CD4-positive, alpha-beta T cell treated with Interleukin-2 at 100 ng/mL for 4 hours (primary cell): ENCODE measurements around the gene DTX3.

Experiments
- DNase-seq: peaks from one replicate; pipeline ENCODE4 v3.0.0-alpha.2; 2020; ENCODE audit warnings: low spot score

The DTX3 gene

DNA sequence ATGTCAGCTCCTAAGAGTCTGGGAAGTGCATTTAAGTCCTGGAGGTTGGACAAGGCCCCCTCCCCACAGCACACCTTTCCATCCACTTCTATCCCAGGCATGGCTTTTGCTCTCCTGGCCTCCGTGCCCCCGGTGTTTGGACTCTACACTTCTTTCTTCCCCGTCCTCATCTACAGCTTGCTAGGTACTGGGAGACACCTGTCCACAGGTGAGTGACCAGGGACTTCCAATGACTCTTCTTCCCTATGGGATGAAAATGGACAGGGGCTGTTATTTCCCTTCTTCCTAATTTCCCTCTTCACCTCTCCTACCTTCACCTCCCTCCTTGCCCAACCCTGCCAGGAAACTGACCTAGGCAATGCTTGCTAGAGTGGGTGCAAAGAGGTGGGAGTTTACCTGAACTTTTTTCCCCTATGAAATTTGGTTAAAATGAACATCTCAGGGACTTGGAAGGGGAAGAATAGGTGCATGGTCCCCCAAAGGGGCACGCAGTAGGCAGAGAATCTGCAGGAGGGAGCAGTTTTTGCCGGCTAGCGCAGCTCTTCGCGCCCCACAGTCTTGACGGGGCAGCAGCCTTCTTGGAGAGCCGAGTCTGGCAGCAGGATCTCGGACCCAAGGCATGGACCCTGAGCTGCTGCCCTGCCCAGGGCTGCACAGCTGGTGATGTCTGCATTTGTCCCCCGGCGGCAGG, 15.8 kb downstream of the DTX3 start:
- DNase-seq = no peak

DNA sequence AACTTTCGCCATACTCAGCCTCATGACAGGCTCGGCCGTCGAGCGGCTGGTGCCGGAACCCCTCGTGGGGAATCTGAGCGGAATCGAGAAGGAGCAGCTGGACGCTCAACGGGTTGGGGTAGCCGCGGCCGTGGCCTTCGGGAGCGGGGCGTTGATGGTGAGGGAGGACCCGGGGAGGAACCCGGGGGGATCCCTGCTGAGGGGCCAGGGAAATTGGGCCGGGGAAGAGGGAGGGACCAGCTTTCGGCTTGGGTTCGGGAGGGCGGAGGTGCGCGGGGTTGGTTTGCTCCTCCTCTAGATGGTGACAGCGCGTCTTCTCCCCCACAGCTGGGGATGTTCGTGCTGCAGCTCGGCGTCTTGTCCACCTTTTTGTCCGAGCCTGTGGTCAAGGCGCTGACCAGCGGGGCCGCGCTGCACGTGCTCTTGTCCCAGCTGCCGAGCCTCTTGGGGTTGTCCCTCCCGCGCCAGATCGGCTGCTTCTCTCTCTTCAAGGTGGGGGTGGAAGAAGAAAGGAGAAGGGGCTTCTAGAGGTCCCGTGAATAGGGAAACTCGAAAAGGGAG, 16.4 kb downstream of the DTX3 start:
- DNase-seq = no peak

DNA sequence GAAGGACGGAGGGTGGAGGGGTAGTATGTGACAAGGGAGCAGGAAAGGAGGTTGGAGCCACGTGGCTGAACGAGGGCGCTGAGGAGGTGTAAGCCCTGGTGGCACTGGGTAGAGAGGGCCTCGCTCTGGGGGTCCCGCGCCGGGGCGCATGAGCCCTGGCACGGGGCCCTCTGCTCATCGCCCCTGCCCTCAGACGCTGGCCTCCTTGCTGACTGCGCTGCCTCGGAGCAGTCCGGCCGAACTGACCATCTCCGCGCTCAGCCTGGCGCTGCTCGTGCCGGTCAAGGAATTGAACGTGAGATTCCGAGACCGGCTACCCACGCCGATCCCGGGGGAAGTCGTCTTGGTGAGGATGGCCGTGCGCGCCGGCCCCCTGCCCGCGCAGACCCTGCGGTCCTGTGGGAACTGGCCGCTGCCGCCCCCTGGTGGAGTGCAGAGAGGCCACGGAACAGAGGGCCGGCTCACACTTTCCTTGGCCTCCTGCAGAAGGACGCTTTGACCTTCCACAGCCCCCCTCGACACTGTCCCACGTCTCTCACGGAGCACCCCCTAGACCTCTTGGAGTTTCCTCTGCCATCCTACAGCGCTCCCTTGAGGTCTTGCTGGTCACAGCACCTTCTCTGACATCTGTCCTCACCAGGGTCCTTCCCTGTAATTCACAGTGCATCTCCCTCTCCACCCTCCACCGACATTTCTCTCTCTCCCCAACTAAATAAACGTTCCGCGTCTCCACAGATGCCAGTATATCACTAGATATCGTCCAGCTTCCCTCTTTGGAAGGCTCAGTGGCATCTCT, 17.1 kb downstream of the DTX3 start:
- peak; percentile 51 for DNase-seq

DNA sequence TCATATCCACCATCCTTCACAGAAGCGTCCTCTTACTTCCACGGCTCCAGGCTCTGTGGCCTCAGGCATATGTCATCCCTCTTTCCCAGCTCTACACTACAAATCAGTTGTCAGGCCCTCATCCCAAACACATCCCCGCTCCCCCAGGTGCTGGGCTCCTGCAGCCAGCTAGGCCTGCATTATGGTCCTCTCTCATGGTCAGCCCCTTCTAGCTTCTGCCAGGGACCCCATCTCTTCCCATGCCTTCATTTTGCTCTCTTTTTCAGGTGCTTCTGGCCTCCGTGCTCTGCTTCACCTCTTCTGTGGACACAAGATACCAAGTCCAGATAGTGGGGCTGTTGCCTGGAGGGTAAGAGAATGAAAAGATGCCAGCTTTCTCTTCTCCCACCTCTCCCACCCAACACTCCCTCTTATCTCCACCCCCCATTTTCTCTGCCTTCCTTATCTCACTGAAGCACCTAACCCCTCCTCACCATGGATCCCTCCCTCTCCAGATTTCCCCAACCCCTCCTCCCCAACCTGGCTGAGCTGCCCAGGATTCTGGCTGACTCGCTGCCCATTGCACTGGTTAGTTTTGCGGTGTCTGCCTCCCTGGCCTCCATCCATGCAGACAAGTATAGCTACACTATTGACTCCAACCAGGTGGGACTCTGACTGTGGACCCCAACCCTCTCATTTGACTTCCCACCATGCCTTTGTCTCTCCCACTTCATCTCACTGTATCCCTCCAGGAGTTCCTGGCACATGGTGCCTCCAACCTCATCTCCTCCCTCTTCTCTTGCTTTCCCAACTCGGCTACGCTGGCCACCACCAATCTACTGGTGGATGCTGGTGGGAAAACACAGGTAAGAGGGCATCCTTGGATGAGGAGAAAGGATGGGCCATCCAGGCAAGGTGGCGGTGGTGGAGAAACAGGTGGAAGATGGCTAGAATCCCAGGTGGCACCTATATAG, 17.9 kb downstream of the DTX3 start:
- DNase-seq = no peak

DNA sequence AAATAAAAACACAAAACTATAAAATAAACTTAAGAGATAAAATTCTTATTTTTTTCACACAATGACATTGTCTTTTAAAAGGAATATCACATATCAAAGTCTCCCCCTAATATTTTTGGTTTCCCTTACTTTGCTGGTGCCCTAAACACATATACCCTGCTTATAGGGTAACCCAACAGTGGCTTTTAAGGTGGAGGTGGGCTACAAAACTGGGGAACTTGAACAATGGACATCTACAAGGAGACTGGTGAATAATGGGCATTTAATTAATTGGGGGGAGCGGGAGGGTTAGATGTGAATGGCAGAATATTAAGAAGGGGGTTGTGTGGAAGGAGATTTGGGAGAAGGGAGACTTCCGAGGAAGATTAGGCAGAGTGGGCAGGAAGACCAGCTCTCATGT, 18.8 kb downstream of the DTX3 start:
- DNase-seq = no peak

DNA sequence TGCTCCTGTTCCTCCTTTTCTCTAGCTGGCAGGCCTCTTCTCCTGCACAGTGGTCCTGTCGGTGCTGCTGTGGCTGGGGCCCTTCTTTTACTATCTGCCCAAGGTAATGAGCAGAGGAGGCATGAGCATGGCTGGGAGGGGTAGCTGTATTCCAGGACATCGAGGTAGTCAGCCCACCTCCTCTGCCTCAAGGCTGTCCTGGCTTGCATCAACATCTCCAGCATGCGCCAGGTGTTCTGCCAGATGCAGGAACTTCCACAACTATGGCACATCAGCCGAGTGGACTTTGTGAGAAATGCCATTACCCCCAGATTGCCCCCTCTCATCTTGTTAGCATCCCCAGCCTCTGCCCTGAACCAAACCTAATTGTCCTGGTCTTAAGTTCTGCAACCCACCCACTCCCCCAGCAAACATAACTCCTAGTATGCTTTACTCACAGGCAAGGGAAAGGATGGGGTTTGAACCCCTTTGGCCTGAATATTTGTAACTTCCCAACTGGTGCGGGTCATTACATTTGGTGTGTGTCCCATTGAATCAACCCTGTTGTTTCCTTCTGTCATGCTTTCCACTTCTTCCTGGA, 19.3 kb downstream of the DTX3 start:
- DNase-seq = no peak

DNA sequence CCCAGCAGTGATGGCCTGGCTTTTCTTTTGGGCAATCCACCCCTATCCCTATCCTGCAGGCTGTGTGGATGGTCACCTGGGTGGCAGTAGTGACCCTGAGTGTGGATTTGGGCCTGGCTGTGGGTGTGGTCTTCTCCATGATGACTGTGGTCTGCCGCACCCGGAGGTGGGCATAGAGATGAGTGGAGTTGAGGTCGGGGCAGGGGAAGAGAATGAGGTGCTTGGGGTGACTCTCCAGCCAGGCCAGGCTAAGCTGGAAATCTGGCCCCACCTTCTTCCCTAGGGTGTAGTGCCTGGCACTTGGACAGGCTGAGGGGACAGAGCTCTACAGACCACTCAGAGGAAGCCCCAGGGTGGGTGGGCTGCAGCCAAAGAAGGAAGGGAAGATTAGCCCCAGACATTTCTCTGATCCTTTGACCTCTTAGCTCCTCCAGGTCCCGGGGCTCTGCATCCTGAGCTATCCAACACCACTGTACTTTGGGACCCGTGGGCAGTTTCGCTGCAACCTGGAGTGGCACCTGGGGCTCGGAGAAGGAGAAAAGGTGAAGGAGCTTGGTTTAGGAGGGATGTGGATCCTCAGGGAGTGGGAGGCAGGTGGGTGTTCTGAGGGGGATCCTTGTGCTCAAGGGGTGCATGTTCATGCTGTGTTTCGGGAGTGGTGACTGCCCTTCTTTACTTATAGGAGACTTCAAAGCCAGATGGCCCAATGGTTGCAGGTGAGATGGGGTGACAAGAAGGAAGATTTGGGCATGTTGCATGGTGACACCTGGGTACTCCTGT, 20.0 kb downstream of the DTX3 start:
- no peak for DNase-seq

DNA sequence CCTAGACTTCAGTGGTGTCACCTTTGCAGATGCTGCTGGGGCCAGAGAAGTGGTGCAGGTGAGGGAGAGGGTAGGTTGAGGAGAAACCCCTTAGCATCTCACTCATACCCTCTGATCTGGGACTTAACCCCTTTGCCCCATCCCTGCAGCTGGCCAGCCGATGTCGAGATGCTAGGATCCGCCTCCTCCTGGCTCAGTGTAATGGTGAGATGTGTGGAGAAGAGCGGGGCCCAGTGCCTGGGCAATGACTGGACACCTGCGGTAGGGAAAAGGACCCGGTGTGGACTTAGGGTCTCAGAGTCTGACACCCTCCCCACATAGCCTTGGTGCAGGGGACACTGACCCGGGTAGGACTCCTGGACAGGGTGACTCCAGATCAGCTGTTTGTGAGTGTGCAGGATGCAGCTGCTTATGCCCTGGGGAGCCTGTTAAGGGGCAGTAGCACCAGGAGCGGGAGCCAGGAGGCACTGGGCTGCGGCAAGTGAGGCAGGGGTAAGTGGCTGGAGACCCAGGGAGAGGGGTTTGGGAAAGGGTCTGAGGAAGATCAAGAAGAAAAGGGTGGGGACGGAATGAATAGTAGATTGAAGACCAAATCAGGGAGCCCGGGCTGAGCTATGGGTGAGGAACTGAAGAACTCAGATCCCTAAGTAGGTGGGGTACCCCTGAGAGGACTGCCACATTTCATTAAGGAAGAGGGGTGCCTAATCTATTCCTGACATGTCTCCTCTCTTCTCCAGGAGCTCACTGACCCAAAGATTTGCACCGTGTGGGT, 20.8 kb downstream of the DTX3 start:
- no peak for DNase-seq

DNA sequence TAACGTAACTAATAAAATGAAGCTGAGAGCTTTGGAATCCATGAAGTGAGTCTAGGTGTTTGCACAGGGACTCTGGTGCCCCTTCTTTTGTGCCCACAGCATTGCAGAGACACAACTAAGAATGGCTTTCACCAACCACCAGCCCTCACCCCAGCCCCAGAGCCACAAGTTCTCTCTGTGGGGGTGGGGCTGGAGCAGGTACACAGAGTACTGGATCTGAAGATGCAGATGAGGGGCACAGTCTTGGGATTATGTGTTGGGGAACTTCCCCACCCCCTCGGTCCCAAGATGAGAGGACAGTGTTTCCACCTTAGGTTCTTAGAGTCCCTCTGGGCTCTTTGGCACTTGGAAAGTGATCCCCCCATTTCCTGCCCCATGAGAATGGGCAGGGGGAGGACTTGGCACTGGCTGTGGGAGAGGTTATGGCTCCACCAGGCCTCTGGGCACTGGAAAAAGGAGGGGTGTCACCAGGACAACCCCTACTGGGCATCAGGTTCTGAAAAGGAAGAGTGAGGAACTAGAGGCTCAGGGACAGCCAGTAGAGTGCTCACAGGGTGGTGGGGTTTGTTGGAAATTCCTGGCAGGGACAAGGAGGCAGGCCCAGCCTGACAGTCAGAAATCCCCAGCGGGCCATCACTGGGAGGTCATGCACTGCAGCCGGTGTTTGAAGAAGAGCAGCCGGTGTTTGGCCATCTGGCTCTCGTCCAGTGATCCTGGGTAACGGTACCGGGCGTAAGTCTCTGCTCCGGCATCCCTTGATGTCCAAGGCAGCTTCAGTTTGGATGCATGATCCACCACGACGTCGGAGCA, 21.7 kb downstream of the DTX3 start:
- no peak for DNase-seq

DNA sequence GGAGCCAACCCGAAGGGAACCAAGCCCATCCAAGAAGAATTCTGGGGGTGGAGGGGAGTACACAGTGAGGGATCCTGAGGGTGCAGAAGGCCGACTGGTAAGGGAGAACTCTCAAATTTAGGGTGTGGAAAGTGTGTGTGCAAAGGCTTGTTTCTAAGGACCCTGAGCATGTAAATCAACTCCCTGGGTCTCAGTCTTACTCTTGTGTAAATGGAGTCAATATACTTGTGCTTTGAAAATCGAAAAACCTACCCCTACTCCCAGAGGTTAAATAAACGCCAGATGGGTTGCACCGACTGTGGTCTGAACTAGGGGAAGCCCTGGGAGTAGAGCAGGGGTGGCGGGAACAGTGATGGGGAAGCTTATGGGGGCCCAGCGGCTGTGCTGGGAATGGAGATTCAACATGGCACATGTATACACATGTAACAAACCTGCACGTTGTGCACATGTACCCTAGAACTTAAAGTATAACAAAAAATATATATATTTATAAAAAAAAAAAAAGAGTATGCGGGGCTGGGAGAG, 22.4 kb downstream of the DTX3 start:
- DNase-seq = no peak

DNA sequence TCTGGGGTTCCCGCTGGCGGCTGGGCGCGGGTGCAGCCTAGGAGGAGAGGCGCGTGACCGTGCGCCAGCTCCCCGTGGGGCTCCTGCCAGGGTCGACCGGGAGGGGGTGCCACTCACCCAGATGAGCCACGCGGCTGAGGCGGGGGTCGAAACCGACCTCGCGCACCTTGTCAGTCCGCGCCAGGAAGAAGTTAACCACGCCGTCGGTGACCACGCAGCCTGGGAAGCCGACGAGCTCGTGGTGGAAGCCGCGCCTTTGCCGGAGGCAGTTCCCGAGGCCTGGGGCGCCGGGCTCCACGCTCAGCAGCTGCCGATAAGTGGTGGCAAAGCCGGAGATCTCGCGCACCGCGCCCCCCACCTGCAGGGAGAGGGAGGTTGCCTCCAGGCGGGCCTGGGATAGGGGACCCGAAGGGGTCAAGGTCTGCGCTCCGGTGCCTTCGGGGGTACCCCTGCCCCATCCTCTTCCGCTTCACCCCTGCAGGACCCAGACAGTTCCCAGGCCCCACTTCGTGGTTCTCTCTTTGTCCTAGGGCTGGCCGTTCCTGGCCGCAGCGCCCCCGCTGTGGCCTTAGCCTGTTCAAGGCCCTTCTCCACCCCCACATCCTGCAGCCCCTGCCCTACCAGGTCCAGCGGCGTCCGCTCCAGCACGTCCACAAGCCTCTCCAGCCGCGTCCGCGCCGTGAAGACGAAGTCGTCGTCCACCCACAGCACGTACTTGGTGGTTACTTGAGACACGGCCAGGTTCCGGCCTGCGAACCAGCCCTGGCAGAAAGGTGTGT, 23.1 kb downstream of the DTX3 start:
- DNase-seq = no peak

DNA sequence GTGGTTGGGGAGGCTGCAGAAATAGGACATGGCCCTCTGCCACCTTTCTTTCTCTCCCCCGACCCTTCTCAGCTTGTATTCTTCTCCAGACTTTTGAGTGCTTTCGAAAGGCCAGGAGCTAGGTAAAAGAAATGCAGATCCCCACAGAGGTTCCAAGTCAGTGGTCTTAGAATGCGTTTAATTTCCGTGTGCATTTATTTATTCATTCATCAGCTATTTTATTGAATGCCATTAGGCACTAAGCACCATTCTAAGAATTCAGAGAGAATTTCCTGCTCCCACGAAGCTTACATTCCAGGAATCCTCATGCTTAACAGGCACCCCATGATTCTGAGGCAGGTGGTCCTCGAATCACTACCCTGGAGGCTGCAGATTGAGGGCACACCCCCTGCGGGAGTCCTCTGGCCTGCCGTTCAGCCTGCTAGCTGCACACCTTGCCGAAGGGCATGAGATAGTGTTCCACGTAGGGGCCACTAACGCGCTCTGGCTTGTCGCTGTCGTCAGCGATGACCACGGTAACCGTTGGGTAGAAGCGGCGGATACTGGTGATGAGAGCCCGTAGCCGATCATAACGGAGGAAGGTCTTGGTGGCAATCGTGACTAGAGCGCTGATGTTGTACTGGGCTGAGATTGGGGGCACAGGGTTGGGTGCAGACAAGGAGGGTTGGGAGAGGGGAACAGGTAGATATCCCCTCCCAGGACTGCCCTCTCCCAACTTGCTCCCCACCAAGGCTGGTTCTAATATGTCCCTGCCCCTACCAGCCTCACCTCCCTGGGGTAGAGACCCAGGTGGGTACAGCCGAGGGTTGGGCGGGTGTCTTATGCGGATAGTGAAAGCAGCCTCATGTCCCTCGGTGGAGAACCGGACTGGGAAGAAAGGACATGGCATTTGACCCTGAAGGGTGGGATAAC, 23.9 kb downstream of the DTX3 start:
- no peak for DNase-seq

DNA sequence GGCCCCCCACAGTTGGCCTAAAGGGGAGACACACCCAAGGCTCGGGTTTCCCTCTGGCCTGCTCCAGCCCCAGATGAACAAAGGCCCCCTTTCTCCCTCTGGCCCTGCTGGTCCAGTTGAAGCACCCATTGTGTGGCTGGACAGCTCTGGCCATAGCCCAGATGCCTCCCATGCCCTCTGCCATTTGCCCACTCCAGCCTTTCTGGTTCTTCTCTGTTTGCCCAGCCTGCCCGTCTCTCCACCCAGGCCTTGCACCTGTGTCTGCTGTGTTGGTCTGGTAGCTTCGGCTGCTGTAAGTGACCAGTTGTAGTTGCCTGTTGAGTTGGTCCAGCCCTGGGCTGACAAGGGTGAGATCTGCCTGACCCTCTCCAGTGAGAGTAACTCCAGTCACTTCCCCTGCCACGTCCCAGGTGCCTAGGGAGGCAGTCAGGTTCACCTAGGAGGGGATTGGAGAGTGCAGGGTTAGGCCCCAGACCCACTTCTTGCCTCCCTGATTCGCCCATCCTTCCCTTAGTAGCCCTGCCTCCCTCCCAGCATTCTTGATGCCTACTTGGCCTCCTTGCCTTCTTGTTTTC, 25.4 kb downstream of the DTX3 start:
- DNase-seq = no peak

DNA sequence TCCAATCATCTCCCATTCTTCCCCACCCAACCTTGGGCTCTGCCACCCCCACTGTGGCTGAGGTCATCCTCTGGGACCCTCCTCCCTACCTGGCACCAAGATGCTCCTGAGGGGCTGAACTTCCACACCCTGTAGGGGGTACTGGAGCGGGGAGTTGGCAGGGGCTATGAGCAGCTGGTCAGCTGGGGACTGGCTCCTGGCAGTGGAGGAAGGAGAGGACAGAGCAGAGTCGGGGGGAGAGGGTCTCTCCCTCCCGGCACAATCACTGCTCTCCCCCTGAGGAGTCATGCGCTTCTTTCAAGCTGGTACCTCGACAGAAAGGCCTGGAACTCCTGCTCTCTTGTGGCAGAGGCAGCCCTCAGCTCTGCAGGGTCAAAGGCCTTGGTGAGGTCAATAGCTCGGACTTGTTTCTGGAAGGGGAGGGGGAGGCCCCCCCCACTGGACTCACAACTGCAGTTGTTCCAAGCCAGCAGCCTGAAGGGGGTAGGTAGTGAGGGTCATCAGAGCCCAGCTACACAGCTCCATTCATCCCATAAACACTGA, 26.3 kb downstream of the DTX3 start:
- DNase-seq = no peak

DNA sequence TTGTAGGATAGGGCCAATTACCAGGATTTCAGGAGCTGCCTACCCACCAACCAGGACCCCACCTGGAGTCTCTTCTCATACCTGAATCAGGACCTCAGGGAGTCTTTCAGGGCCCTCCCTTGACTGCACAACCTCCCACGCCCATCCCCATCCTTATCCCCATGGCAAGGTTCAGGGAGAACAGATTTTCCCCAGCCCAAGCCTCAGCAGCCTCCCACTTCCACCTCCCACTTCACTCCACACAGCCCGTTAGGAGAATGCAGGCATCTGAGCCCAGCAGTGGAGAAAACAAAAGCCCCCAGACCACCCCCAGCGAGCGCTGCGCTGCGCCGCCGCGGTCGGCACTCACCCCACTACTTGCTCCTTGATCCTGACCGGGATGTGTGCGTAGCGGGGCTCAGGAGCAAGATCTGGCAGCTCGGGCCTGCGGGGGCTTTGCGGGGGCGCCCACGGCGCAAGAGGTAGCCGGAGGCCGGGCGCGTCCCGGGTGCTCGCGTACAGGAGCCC, 27.0 kb downstream of the DTX3 start:
- no peak for DNase-seq
